Measurements from ENCODE around the gene IGF2BP3. TPM values are rescaled to one million over a fixed set of nuclear protein-coding genes. Genes with fewer than 3 reads are reported as not detected.
"Not testable (repeated sequence)": the region's sequence is repeated elsewhere in the genome, so short reads cannot be mapped to it uniquely, and the experiment has no call there.

IGF2BP3 gene
- total RNA-seq, 1 experiment from 2014 or later: 120 TPM

DNA sequence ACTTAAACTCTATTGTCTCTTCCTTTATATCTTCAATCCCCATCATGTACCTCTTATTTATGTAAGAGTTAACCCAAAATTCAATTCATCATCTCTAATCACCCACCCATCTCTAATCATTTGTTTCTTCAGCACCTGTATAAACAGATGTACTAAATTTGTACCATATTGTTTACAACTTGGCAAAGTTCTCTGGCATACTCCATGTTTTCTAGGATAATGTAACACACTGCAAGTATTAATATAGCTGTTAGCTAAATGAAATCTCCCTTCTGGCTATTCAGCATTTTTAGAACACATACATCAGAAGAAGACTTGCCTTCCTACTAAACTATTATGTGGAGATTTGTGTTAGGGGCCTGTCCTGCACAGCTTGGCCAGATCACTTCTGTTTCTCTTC is 138.1 kb downstream of the IGF2BP3 start:
- Histone ChIP-seq H3K79me2 (ENCODE audit: low read length) (peaks cover 34% of the 10 kb centered on the region), H3K9me2 (replicated peaks; ENCODE audit: insufficient read depth, low read length) (no peaks in the 10 kb centered on the region), H3K4me1 (ENCODE audit: low read length) (no peaks in the 10 kb centered on the region), H3K9ac (ENCODE audit: low read length) (no peak overlapping the region), H4K20me1 (ENCODE audit: insufficient read depth, low read depth, low read length) (no peaks in the 10 kb centered on the region), H3K4me3 (ENCODE audit: low read length) (no peak overlapping the region), H2AFZ (ENCODE audit: low read length) (no peak overlapping the region), H3K9me3 (ENCODE audit: low read length) (no peaks in the 10 kb centered on the region), H3K36me3 (ENCODE audit: insufficient read depth, low read length) (peaks cover 66% of the 10 kb centered on the region), H3K4me2 (ENCODE audit: low read depth, low read length, poor library complexity, severe bottlenecking) (no peak overlapping the region), H3K27ac (ENCODE audit: low read length) (no peak overlapping the region), H3K27me3 (ENCODE audit: low read length) (no peaks in the 10 kb centered on the region)
- DNase-seq: no peak

DNA sequence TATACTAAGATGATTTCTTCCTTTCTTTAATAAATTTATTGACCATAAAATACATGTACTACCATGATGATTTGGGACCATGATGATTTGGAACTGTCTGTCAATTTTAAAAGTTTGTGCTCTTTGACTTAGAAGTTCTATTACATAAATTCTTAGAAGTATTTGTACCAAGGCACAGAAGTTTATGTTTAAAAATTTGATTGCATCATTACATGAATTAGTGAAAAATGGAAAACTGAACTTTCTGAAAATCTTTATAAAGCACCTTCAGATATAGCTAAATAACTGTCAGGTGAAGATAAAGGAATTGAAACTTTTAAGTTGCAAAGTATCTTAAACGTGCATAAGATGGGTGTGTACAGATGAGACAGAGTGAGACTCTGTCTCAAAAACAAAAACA is 139.2 kb downstream of the IGF2BP3 start:
- H3K27ac ChIP-seq (ENCODE audit: low read length): no peak overlapping the region
- no peaks in the 10 kb centered on the region for H3K9me2 ChIP-seq (replicated peaks; ENCODE audit: insufficient read depth, low read length)
- H3K36me3 ChIP-seq (ENCODE audit: insufficient read depth, low read length): peaks cover 61% of the 10 kb centered on the region

DNA sequence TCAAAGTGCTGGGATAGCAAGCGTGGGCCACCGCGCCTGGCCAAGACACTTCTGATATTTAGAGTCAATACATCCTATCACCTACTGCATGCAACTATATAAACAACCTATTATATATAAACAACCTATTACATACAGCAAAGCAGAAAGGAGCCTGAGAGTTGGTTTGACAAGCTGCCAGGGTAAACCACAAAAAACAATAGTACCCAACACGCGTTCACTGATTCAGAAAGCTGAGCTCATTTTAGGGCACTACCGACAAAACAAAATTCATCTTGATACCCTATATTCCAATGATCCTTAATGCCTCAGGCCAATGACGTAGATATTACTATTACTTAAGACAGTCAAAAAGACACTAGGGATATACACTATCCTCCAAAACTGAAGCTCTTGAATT is 154.9 kb downstream of the IGF2BP3 start:
- no peak for DNase-seq
- H3K9ac ChIP-seq (ENCODE audit: low read length): no peak overlapping the region
- no peak overlapping the region for H2AFZ ChIP-seq (ENCODE audit: low read length)
- no peaks in the 10 kb centered on the region for H4K20me1 ChIP-seq (ENCODE audit: insufficient read depth, low read depth, low read length)
- H3K9me2 ChIP-seq (replicated peaks; ENCODE audit: insufficient read depth, low read length): no peaks in the 10 kb centered on the region
- peaks cover 56% of the 10 kb centered on the region for H3K36me3 ChIP-seq (ENCODE audit: insufficient read depth, low read length)
- H3K4me2 ChIP-seq (ENCODE audit: low read depth, low read length, poor library complexity, severe bottlenecking): no peak overlapping the region
- H3K9me3 ChIP-seq (ENCODE audit: low read length): no peaks in the 10 kb centered on the region
- no peaks in the 10 kb centered on the region for H3K4me1 ChIP-seq (ENCODE audit: low read length)
- H3K27me3 ChIP-seq (ENCODE audit: low read length): no peaks in the 10 kb centered on the region
- H3K27ac ChIP-seq (ENCODE audit: low read length): no peak overlapping the region
- H3K79me2 ChIP-seq (ENCODE audit: low read length): no peaks in the 10 kb centered on the region
- H3K4me3 ChIP-seq (ENCODE audit: low read length): no peak overlapping the region

More for the DNA sequence above, 139.2 kb downstream of the IGF2BP3 start:
- Histone ChIP-seq H3K4me1 (ENCODE audit: low read length) (no peaks in the 10 kb centered on the region), H3K9me3 (ENCODE audit: low read length) (no peaks in the 10 kb centered on the region), H3K9ac (ENCODE audit: low read length) (no peak overlapping the region), H4K20me1 (ENCODE audit: insufficient read depth, low read depth, low read length) (no peaks in the 10 kb centered on the region), H2AFZ (ENCODE audit: low read length) (no peak overlapping the region), H3K4me3 (ENCODE audit: low read length) (no peak overlapping the region), H3K27me3 (ENCODE audit: low read length) (no peaks in the 10 kb centered on the region), H3K4me2 (ENCODE audit: low read depth, low read length, poor library complexity, severe bottlenecking) (no peak overlapping the region), H3K79me2 (ENCODE audit: low read length) (peaks cover 34% of the 10 kb centered on the region)
- DNase-seq: no peak

DNA sequence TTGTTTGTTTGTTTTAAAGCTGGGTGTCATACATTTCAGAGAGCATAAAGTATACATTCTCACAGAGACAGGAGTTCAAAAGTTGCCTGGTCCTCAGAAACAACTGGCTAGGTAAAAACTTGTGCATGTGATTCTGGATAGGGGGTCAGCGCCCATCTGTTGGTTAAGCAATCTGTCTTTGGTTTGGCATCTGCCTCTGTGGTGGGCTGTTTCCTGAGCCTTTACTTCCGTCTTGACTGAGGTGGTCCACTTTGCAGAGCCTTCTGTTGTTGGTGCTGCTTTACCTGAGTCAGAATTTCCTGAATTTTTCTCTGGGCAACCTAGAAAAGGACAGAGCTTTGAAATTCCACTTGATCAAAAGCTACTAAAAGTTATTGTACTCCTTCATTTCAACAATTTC is 158.2 kb downstream of the IGF2BP3 start:
- not testable (repeated sequence) for H3K27ac ChIP-seq (ENCODE audit: low read length); H3K9ac ChIP-seq (ENCODE audit: low read length); H3K4me1 ChIP-seq (ENCODE audit: low read length); H3K27me3 ChIP-seq (ENCODE audit: low read length); H3K4me2 ChIP-seq (ENCODE audit: low read depth, low read length, poor library complexity, severe bottlenecking); H2AFZ ChIP-seq (ENCODE audit: low read length); DNase-seq; H4K20me1 ChIP-seq (ENCODE audit: insufficient read depth, low read depth, low read length); H3K9me3 ChIP-seq (ENCODE audit: low read length); H3K9me2 ChIP-seq (replicated peaks; ENCODE audit: insufficient read depth, low read length); H3K4me3 ChIP-seq (ENCODE audit: low read length)
- Histone ChIP-seq H3K79me2 (ENCODE audit: low read length) (peaks cover 30% of the 10 kb centered on the region), H3K36me3 (ENCODE audit: insufficient read depth, low read length) (peaks cover 62% of the 10 kb centered on the region; the same call in 1 of the 2 replicates)

DNA sequence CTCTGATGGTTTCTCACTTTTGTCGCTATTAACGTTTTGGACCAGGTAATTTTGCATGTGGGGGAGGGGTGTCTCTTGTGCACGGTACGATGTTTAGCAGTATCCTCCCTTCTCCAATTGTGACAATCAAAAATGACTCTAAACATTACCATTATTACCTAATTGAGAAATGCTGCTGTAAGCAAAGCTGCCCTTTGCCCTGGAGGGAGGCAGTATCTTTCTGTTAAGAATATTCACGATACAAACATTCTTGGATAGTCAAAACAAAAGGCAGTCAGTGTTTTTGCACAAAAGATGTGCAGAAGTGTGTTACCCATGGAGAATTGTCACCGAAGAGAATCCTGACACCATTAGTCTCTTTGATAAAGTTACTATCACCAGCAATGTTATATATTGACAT is 161.5 kb downstream of the IGF2BP3 start:
- Histone ChIP-seq H3K36me3 (ENCODE audit: insufficient read depth, low read length) (peaks cover 68% of the 10 kb centered on the region), H3K4me1 (ENCODE audit: low read length) (no peaks in the 10 kb centered on the region), H3K27me3 (ENCODE audit: low read length) (no peaks in the 10 kb centered on the region), H3K4me2 (ENCODE audit: low read depth, low read length, poor library complexity, severe bottlenecking) (no peak overlapping the region), H3K4me3 (ENCODE audit: low read length) (no peak overlapping the region), H3K79me2 (ENCODE audit: low read length) (peaks cover 64% of the 10 kb centered on the region), H3K27ac (ENCODE audit: low read length) (no peak overlapping the region), H3K9me2 (replicated peaks; ENCODE audit: insufficient read depth, low read length) (no peaks in the 10 kb centered on the region), H3K9me3 (ENCODE audit: low read length) (no peaks in the 10 kb centered on the region), H3K9ac (ENCODE audit: low read length) (no peak overlapping the region), H2AFZ (ENCODE audit: low read length) (no peak overlapping the region), H4K20me1 (ENCODE audit: insufficient read depth, low read depth, low read length) (no peaks in the 10 kb centered on the region)
- DNase-seq: no peak

DNA sequence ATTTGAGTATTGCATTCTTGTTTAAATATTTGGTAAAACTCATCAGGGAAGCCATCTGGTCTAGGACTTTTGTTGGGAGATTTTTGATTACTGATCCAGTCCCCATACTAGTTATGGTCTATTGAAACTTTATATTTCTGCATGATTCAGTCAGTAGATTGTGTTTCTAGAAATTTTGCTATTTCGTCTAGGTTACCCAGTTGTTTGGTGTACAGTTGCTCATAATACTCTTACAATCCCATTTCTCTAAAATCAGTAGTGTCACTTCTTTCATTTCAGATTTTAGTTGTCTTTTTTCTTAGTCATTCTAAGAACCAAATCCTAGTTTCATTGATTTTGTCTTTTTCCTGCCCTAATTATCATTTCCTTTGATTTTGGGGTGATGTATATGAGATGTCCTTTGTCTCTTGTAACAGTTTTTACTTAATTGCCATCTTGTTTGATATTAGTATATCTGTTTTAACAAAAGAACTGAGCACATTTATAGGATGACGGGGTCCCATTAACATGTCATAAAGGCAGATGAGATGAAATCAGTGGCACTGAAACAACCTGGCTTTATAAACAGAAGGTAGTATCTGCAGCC is 163.3 kb downstream of the IGF2BP3 start:
- H4K20me1 ChIP-seq (ENCODE audit: insufficient read depth, low read depth, low read length): no peaks in the 10 kb centered on the region
- no peak overlapping the region for H3K4me2 ChIP-seq (ENCODE audit: low read depth, low read length, poor library complexity, severe bottlenecking)
- H3K9ac ChIP-seq (ENCODE audit: low read length): no peak overlapping the region
- no peaks in the 10 kb centered on the region for H3K9me2 ChIP-seq (replicated peaks; ENCODE audit: insufficient read depth, low read length)
- no peaks in the 10 kb centered on the region; the same call in 1 of the 2 replicates for H3K4me1 ChIP-seq (ENCODE audit: low read length)
- H3K79me2 ChIP-seq (ENCODE audit: low read length): peaks cover 80% of the 10 kb centered on the region
- no peak overlapping the region for H3K27ac ChIP-seq (ENCODE audit: low read length)
- no peak overlapping the region for H3K4me3 ChIP-seq (ENCODE audit: low read length)
- no peak overlapping the region for H2AFZ ChIP-seq (ENCODE audit: low read length)
- H3K27me3 ChIP-seq (ENCODE audit: low read length): no peaks in the 10 kb centered on the region
- peak; percentile 43 for DNase-seq
- peaks cover 69% of the 10 kb centered on the region for H3K36me3 ChIP-seq (ENCODE audit: insufficient read depth, low read length)
- H3K9me3 ChIP-seq (ENCODE audit: low read length): no peaks in the 10 kb centered on the region

DNA sequence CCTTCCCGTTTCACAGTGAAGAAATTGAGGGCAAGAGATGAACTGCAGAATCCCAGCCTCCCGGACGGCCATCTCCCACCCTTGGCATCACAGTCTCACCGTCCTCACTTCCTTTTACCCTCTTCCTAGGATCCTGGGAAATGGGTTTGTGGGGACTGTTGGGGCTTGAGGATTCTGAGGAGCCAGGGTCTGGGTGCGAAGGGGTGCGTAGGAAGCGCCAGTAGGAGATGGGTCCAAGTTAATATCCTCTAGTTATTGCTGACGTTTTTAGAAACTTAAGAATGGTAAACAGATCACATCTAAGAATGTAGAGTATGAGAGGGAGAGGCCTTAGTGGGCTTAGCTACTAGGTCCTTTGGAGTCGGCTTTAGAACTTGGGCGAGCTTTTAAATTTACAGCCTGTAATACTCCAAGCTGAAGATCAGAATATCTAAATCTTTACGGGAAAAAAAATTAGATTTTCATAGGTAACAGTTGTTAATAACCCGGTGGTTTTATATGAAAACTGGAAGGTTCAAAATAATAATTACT is 170.5 kb downstream of the IGF2BP3 start:
- H3K4me1 ChIP-seq (ENCODE audit: low read length): peaks cover 18% of the 10 kb centered on the region
- peaks cover 54% of the 10 kb centered on the region for H3K79me2 ChIP-seq (ENCODE audit: low read length)
- H3K36me3 ChIP-seq (ENCODE audit: insufficient read depth, low read length): peaks cover 9% of the 10 kb centered on the region; the same call in 1 of the 2 replicates
- peaks cover 10% of the 10 kb centered on the region; the same call in 1 of the 2 replicates for H4K20me1 ChIP-seq (ENCODE audit: insufficient read depth, low read depth, low read length)
- H3K9ac ChIP-seq (ENCODE audit: low read length): peak overlapping the region; percentile 92
- H3K9me2 ChIP-seq (replicated peaks; ENCODE audit: insufficient read depth, low read length): no peaks in the 10 kb centered on the region
- H3K4me3 ChIP-seq (ENCODE audit: low read length): peak overlapping the region; percentile 72
- H3K27ac ChIP-seq (ENCODE audit: low read length): peak overlapping the region; percentile 12; the same call in 1 of the 2 replicates
- no peaks in the 10 kb centered on the region for H3K27me3 ChIP-seq (ENCODE audit: low read length)
- no peaks in the 10 kb centered on the region for H3K9me3 ChIP-seq (ENCODE audit: low read length)
- no peak overlapping the region for H2AFZ ChIP-seq (ENCODE audit: low read length)
- peak; percentile 64 for DNase-seq
- peak overlapping the region; percentile 69 for H3K4me2 ChIP-seq (ENCODE audit: low read depth, low read length, poor library complexity, severe bottlenecking)

DNA sequence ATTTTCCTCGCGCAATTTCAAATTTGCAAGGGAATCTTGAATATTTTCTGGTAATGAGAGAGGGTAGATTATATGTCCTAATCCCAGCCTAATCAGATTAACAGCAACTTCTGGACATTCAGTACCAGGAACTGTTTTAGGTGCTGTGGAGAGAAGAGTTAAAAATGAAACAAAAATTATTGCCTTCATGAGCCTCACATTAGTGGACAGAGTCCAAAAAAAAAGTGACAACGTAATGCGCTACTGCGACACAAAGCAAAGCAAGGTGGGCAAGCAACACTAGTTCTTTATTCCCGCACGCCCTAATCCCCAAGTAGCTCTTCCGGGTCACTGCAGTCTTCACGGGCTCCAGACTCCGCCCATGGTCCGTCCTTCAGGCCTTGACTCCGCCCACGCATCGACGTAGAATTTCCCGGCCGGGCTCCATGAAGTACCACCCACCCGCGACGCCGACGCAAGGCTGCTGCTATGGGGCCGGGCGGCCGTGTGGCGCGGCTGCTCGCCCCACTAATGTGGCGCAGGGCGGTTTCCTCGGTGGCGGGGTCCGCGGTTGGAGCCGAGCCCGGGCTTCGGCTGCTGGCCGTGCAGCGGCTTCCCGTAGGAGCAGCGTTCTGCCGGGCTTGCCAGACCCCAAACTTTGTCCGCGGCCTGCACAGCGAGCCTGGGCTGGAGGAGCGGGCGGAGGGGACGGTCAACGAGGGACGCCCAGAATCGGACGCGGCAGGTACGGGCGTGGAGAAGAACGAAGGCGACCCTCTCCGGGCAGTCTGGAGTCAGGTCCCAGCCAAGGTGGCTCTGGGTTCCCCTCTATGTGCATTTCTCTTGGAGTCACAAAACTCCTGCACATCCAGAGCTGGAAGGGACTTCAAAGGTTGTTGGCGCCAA is 171.2 kb downstream of the IGF2BP3 start, which contains the start of gene MALSU1:
TSS of gene MALSU1 (plus strand) at position 455 of the 885 bp plus-strand sequence. CDS start at position 469, 14 bp downstream.
- H4K20me1 ChIP-seq (ENCODE audit: insufficient read depth, low read depth, low read length): peaks cover 10% of the 10 kb centered on the region; the same call in 1 of the 2 replicates
- H3K79me2 ChIP-seq (ENCODE audit: low read length): peaks cover 47% of the 10 kb centered on the region
- no peaks in the 10 kb centered on the region for H3K9me3 ChIP-seq (ENCODE audit: low read length)

More for the DNA sequence above, 171.2 kb downstream of the IGF2BP3 start, which contains the start of gene MALSU1:
- peak within 1 kb of the TSS; percentile 92 for H3K9ac ChIP-seq (ENCODE audit: low read length)
- H3K27me3 ChIP-seq (ENCODE audit: low read length): no peaks in the 10 kb centered on the region
- peaks cover 8% of the 10 kb centered on the region; the same call in 1 of the 2 replicates for H3K36me3 ChIP-seq (ENCODE audit: insufficient read depth, low read length)
- no peaks in the 10 kb centered on the region for H3K9me2 ChIP-seq (replicated peaks; ENCODE audit: insufficient read depth, low read length)
- H3K27ac ChIP-seq (ENCODE audit: low read length): peak within 1 kb of the TSS; percentile 58
- H3K4me2 ChIP-seq (ENCODE audit: low read depth, low read length, poor library complexity, severe bottlenecking): peak within 1 kb of the TSS; percentile 69
- H3K4me3 ChIP-seq (ENCODE audit: low read length): peak within 1 kb of the TSS; percentile 72
- peak within 1 kb of the TSS; percentile 83 for H2AFZ ChIP-seq (ENCODE audit: low read length)
- peaks cover 18% of the 10 kb centered on the region for H3K4me1 ChIP-seq (ENCODE audit: low read length)
- DNase-seq: peak; percentile 100

Measured in Karpas-422 (cell line).